Renal cortex interstitium (tissue), 11 donors: ENCODE data around the gene MAP7D1. TPM values are rescaled to one million over a fixed set of nuclear protein-coding genes. Genes with fewer than 3 reads are reported as not detected.
A peak's percentile ranks its signal among the peaks of the same experiment; 100 is the strongest.
"Not testable (repeated sequence)": the region's sequence is repeated elsewhere in the genome, so short reads cannot be mapped to it uniquely, and the experiment has no call there.

Source experiments
- DNase-seq, 11 donors: peaks; one replicate each; pipeline ENCODE4 v3.0.0-alpha.2; 2013; ENCODE audit warnings: low read depth in 9 of 11, low spot score in 4 of 11; ENCODE audit errors: extremely low read depth in 1 of 11
- polyA plus RNA-seq, 3 donors: library from polyadenylated mRNA; unstranded; fragments of 120-200 nt; gene quantifications; one replicate each; pipeline ENCODE4 v1.2.1, GENCODE V29; 2013; ENCODE audit not compliant: insufficient read length in 3 of 3

MAP7D1 gene
- polyA plus RNA-seq, 3 donors: 49.4 to 77.8 (median 55.9) TPM

- no peak for DNase-seq
Observed at GRCh38 chr1:36212782-36213181, 56.8 kb downstream of the MAP7D1 start.

- no peak for DNase-seq
Observed at GRCh38 chr1:36217670-36218069, 61.7 kb downstream of the MAP7D1 start.

GRCh38 chr1:36221901-36222300 lies 65.9 kb downstream of the MAP7D1 start:
- not testable (repeated sequence) for DNase-seq

- no peak for DNase-seq
Observed at GRCh38 chr1:36222481-36223380, 66.8 kb downstream of the MAP7D1 start.

- DNase-seq: peak in 7 of 11 donors; percentile 21 to 55 (median 43)
Observed at GRCh38 chr1:36223381-36223995, 67.5 kb downstream of the MAP7D1 start.

GRCh38 chr1:36223996-36224536 lies 68.1 kb downstream of the MAP7D1 start, which contains the start of gene THRAP3:
TSS of gene THRAP3 (plus strand) at chr1:36224443. CDS start at chr1:36282564, 58,121 bp downstream.
- DNase-seq: peak; percentile 93 to 99 (median 99)

GRCh38 chr1:36224537-36225282 lies 68.8 kb downstream of the MAP7D1 start:
- peak; percentile 49 to 85 (median 75) for DNase-seq

GRCh38 chr1:36225283-36225899 lies 69.4 kb downstream of the MAP7D1 start:
- DNase-seq: no peak

GRCh38 chr1:36230279-36230678 lies 74.3 kb downstream of the MAP7D1 start:
- DNase-seq: not testable (repeated sequence)

Other genes with a start within 250 kb of the MAP7D1 start
- gene AGO3, start 225.1 kb upstream of the MAP7D1 start, polyA plus RNA-seq: 10 to 100 TPM; 11.6 to 13.8 (median 11.8) TPM
- gene TEKT2, start 72.1 kb upstream of the MAP7D1 start, polyA plus RNA-seq: 10 to 100 TPM; 11.5 to 14.9 (median 13.0) TPM
- gene ADPRS, start 67.3 kb upstream of the MAP7D1 start, polyA plus RNA-seq: 10 to 100 TPM; 29.7 to 35.3 (median 34.4) TPM
- gene COL8A2, start 30.9 kb upstream of the MAP7D1 start, polyA plus RNA-seq: 1 to 10 TPM; 1.3 to 3.2 (median 1.7) TPM
- 10 to 100 TPM; 61.4 to 65.5 (median 64.4) TPM for gene TRAPPC3, start 6.7 kb upstream of the MAP7D1 start, polyA plus RNA-seq
- gene THRAP3, start 68.3 kb downstream of the MAP7D1 start, polyA plus RNA-seq: 100 to 1,000 TPM; 145 to 151 (median 147) TPM
- 10 to 100 TPM; 19.0 to 43.2 (median 30.3) TPM for gene SH3D21, start 150.2 kb downstream of the MAP7D1 start, polyA plus RNA-seq
- gene EVA1B, start 167.5 kb downstream of the MAP7D1 start, polyA plus RNA-seq: 100 to 1,000 TPM in 1 of 3 donors, 10 to 100 TPM in 2; 38.1 to 102 (median 89.8) TPM
- gene STK40, start 229.8 kb downstream of the MAP7D1 start, polyA plus RNA-seq: 10 to 100 TPM; 40.2 to 47.7 (median 42.0) TPM
- 10 to 100 TPM; 22.1 to 28.7 (median 24.3) TPM for gene LSM10, start 241.7 kb downstream of the MAP7D1 start, polyA plus RNA-seq